Neuron (in vitro differentiated cells): Measurements from ENCODE around the gene DDX3X.
A peak's percentile ranks its signal among the peaks of the same experiment; 100 is the strongest.
"Not testable (repeated sequence)": the region's sequence is repeated elsewhere in the genome, so short reads cannot be mapped to it uniquely, and the experiment has no call there.

Experiments used
- H2AFZ ChIP-seq: one replicate; pipeline ENCODE4 v1.6.1; 2013; ENCODE audit warnings: low read depth, mild to moderate bottlenecking, inconsistent platforms, low read length, moderate library complexity
- H3K27me3 ChIP-seq: one replicate; pipeline ENCODE4 v1.6.1; 2013; ENCODE audit warnings: low read length; ENCODE audit not compliant: insufficient read depth
- H3K36me3 ChIP-seq: one replicate; pipeline ENCODE4 v1.6.1; 2013; ENCODE audit warnings: low read length; ENCODE audit not compliant: insufficient read depth
- H3K4me1 ChIP-seq: one replicate; pipeline ENCODE4 v1.6.1; 2013; ENCODE audit warnings: low read length; ENCODE audit not compliant: insufficient read depth
- H3K4me3 ChIP-seq: 2 replicates; pipeline ENCODE4 v1.5.1; 2013; ENCODE audit warnings: mild to moderate bottlenecking, low read length, moderate library complexity
- H3K9me3 ChIP-seq: one replicate; pipeline ENCODE4 v1.6.1; 2013; ENCODE audit warnings: low read length

Gene DDX3X

GRCh38 chrX:41333744-41334362 lies at the start of gene DDX3X:
DDX3X (plus strand) TSS chrX:41334162; CDS start chrX:41334253, 91 bp downstream.
- Histone ChIP-seq H3K36me3 (no peaks in the 10 kb centered on the region), H3K4me3 (peak within 1 kb of the TSS; percentile 72), H3K9me3 (no peaks in the 10 kb centered on the region), H2AFZ (peak within 1 kb of the TSS; percentile 6), H3K27me3 (no peaks in the 10 kb centered on the region), H3K4me1 (peaks cover 21% of the 10 kb centered on the region)

DNA sequence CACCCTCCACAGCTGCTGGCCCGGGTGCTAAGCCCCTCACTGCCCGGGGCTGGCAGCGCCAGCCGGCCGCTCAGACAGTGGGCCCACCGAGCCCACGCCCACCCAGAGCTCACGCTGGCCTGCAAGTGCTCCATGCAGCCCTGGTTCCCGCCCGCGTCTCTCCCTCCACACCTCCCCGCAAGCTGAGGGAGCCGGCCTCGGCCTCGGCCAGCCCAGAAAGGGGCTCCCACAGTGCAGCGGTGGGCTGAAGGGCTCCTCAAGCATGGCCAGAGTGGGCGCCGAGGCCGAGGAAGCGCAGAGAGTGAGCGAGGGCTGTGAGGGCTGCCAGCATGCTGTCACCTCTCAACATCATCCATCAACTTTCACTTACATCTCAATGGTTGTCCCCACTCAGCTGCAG lies 48.0 kb upstream of the DDX3X start:
- H3K4me3 ChIP-seq, H3K9me3 ChIP-seq, H3K4me1 ChIP-seq: not testable (repeated sequence)

DNA sequence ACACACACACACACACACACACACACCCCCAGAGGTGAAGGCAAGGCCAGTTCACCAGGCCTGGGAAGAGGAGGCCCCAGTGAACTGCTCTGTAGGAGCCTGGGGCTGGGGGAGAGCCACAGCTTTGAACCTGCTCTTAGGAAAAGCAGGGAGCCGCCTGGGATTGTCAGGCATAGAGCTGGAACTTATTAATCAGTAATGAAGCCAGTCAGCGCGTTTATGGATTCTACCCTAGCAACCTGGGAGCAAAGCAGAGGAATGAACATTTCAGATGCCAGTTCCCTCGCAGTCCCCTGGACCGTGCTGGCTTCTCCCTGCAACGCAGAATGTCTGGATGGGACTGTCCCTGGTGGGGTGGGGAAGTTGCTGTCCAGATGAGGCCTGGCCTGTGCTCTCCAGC lies 45.3 kb upstream of the DDX3X start:
- Histone ChIP-seq H3K4me3 (no peak overlapping the region), H3K4me1 (no peaks in the 10 kb centered on the region), H3K9me3 (peaks cover 2% of the 10 kb centered on the region), H3K27me3 (no peaks in the 10 kb centered on the region), H2AFZ (no peak overlapping the region), H3K36me3 (no peaks in the 10 kb centered on the region)

More for the DNA sequence above, 48.0 kb upstream of the DDX3X start:
- not testable (repeated sequence) for H3K27me3 ChIP-seq, H3K36me3 ChIP-seq, H2AFZ ChIP-seq

GRCh38 chrX:41289095-41289494 lies 44.9 kb upstream of the DDX3X start:
- no peak overlapping the region for H3K4me3 ChIP-seq
- H3K4me1 ChIP-seq, result no peaks in the 10 kb centered on the region
- H3K27me3 ChIP-seq, result no peaks in the 10 kb centered on the region
- peaks cover 2% of the 10 kb centered on the region for H3K9me3 ChIP-seq
- no peak overlapping the region for H2AFZ ChIP-seq
- H3K36me3 ChIP-seq, result no peaks in the 10 kb centered on the region

- Histone ChIP-seq H3K36me3 (no peaks in the 10 kb centered on the region), H2AFZ (no peak overlapping the region), H3K27me3 (no peaks in the 10 kb centered on the region), H3K9me3 (peaks cover 2% of the 10 kb centered on the region), H3K4me1 (no peaks in the 10 kb centered on the region), H3K4me3 (no peak overlapping the region)
Measured at GRCh38 chrX:41291309-41291708, 42.7 kb upstream of the DDX3X start.

DNA sequence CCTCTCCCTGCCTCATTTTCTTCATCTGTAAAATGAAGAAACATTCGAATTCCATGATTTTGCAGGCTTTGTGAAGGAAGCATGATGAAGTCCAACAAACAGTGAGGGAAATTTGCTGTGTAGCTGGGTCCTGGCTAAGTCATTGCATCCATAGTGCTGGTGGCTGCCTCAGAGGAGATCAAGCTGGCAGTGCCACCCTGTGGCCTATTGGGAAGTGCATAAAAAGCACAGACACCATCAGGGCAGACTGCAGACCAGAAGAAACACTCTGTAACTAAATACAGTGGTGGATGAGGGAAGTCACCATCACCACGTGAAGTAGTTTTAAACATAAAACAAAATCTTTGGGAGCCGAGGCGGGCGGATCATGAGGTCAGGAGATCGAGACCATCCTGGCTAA lies 40.7 kb upstream of the DDX3X start:
- H3K9me3 ChIP-seq, result peaks cover 2% of the 10 kb centered on the region
- no peaks in the 10 kb centered on the region for H3K4me1 ChIP-seq
- no peak overlapping the region for H3K4me3 ChIP-seq
- H3K27me3 ChIP-seq, result no peaks in the 10 kb centered on the region
- H2AFZ ChIP-seq, result no peak overlapping the region
- H3K36me3 ChIP-seq, result no peaks in the 10 kb centered on the region

GRCh38 chrX:41300758-41301437 lies 33.1 kb upstream of the DDX3X start:
- no peaks in the 10 kb centered on the region for H3K9me3 ChIP-seq
- H3K4me3 ChIP-seq, result no peak overlapping the region
- no peaks in the 10 kb centered on the region for H3K27me3 ChIP-seq
- H2AFZ ChIP-seq, result no peak overlapping the region
- no peaks in the 10 kb centered on the region for H3K4me1 ChIP-seq
- H3K36me3 ChIP-seq, result no peaks in the 10 kb centered on the region

DNA sequence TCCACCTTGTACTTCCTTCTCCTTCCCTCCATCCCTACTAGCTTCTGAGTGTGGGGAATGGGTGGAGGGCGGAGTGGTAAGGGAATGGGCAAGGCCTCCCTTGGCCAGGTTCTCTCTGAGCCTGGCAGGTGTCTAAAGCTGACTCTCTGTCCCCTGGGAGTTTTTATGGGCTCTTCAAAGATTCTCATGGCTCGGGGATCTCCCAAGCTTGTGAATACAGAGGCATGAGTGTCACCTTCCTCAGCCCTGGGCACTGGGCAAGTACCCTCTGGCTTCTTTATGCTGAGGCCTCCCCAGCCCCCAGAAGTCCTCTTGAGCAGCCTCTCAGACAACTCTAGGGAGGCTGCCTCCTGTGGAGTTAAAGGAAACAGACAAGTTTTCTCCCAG lies 32.5 kb upstream of the DDX3X start:
- no peaks in the 10 kb centered on the region for H3K4me1 ChIP-seq
- no peak overlapping the region for H2AFZ ChIP-seq
- H3K27me3 ChIP-seq, result no peaks in the 10 kb centered on the region
- no peak overlapping the region for H3K4me3 ChIP-seq
- no peaks in the 10 kb centered on the region for H3K9me3 ChIP-seq
- no peaks in the 10 kb centered on the region for H3K36me3 ChIP-seq

- Histone ChIP-seq H3K4me3 (no peak overlapping the region), H3K36me3 (no peaks in the 10 kb centered on the region), H3K4me1 (no peaks in the 10 kb centered on the region), H2AFZ (no peak overlapping the region), H3K27me3 (no peaks in the 10 kb centered on the region), H3K9me3 (no peaks in the 10 kb centered on the region)
Measured at GRCh38 chrX:41302370-41302769, 31.6 kb upstream of the DDX3X start.

- Histone ChIP-seq H3K4me1 (no peaks in the 10 kb centered on the region), H2AFZ (no peak overlapping the region), H3K27me3 (no peaks in the 10 kb centered on the region), H3K9me3 (no peaks in the 10 kb centered on the region), H3K4me3 (no peak overlapping the region), H3K36me3 (no peaks in the 10 kb centered on the region)
Measured at GRCh38 chrX:41303013-41303412, 30.9 kb upstream of the DDX3X start.

GRCh38 chrX:41304178-41304577 lies 29.8 kb upstream of the DDX3X start:
- Histone ChIP-seq H3K36me3 (no peaks in the 10 kb centered on the region), H3K4me1 (no peaks in the 10 kb centered on the region), H2AFZ (no peak overlapping the region), H3K27me3 (no peaks in the 10 kb centered on the region), H3K9me3 (no peaks in the 10 kb centered on the region), H3K4me3 (no peak overlapping the region)

DNA sequence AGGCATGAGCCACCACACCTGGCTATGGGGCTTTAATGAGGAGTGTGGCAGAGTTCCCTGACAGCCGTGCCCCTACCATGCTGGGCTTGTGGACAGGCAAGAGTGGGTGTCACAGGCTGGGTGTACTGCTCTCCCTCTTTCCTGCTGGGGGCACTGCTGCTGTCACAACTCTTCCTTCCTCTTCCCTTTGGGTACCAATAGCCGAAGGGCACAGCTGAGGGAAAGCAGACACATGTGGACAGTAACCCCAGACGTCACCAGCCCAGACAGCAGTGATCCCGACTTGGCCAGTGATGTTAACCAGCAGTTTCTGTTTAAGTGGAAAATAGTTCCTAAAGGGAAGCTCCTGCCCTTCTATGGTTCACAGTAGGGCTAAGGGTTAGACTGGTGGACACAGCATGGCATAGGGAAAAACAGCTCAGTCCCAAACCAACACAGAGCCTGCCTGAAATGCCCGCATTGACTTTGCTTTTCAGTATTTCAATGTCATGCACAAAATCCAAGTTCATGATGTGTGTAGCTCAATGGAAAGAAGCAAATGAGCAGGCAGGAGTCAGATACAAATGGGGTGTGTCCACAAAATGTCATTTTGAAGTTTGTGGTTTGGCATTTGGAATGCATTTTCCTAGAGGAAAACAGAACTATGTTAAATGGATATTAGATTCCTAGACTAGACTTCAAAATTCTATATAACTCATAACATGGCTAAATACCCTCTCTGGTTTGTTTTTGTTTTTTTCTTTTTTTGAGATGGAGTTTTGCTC lies 24.9 kb upstream of the DDX3X start:
- Histone ChIP-seq H3K9me3 (no peaks in the 10 kb centered on the region), H2AFZ (no peak overlapping the region), H3K36me3 (no peaks in the 10 kb centered on the region), H3K4me1 (no peaks in the 10 kb centered on the region), H3K27me3 (no peaks in the 10 kb centered on the region), H3K4me3 (no peak overlapping the region)

DNA sequence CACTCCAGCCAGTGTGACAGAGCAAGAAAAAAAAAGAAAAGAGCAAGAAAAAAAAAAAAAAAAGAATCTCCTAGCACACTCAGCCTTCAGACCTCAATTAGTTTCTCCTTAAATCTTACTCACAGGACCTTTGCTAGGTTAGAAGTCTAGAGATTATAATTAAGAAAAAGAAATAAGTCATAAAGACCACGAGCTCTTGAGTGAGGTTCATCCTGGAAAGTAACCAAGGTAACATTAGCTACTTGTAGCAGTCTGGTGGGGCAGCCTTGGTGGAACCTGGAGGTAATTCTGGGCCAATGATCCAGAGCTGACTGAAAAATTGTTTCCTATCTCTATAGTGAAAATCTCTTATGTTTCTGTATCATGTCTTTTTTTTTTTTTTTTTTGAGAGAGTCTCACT lies 21.2 kb upstream of the DDX3X start:
- no peaks in the 10 kb centered on the region for H3K4me1 ChIP-seq
- no peak overlapping the region for H3K4me3 ChIP-seq
- no peaks in the 10 kb centered on the region for H3K36me3 ChIP-seq
- no peaks in the 10 kb centered on the region for H3K27me3 ChIP-seq
- H2AFZ ChIP-seq, result no peak overlapping the region
- H3K9me3 ChIP-seq, result no peaks in the 10 kb centered on the region
